HG03039 (cell line): ENCODE data around the gene ZNF777.
A peak's percentile ranks its signal among the peaks of the same experiment; 100 is the strongest.

Experiments used
- ATAC-seq: cut with Tn5 transposase; IDR thresholded peaks from one replicate; pipeline ENCODE4 v1.9.1; 2021; ENCODE audit warnings: mild to moderate bottlenecking, moderate library complexity; ENCODE audit not compliant: unreplicated experiment

Gene ZNF777

GRCh38 chr7:149477494-149478443, 16.9 kb upstream of the ZNF777 start:
- no peak for ATAC-seq

- no peak for ATAC-seq
Measured at GRCh38 chr7:149476791-149477190, 15.9 kb upstream of the ZNF777 start.

- no peak for ATAC-seq
Measured at GRCh38 chr7:149475121-149476045, 14.5 kb upstream of the ZNF777 start.

GRCh38 chr7:149474309-149475120, 13.7 kb upstream of the ZNF777 start:
- no peak for ATAC-seq

GRCh38 chr7:149473251-149473650, 12.4 kb upstream of the ZNF777 start:
- ATAC-seq: no peak

GRCh38 chr7:149471289-149471953, 10.6 kb upstream of the ZNF777 start:
- no peak for ATAC-seq

GRCh38 chr7:149469806-149470205, 8.9 kb upstream of the ZNF777 start:
- ATAC-seq: no peak

GRCh38 chr7:149468208-149468607, 7.3 kb upstream of the ZNF777 start:
- no peak for ATAC-seq

GRCh38 chr7:149467321-149467859, 6.5 kb upstream of the ZNF777 start:
- ATAC-seq: no peak

- ATAC-seq: no peak
Measured at GRCh38 chr7:149466364-149466763, 5.5 kb upstream of the ZNF777 start.

GRCh38 chr7:149463500-149464161, 2.8 kb upstream of the ZNF777 start:
- ATAC-seq: no peak

- no peak for ATAC-seq
Measured at GRCh38 chr7:149462101-149462520, 1.2 kb upstream of the ZNF777 start.

GRCh38 chr7:149459540-149460452, 1.1 kb downstream of the ZNF777 start:
- peak; percentile 32 for ATAC-seq

GRCh38 chr7:149459201-149459539, 1.7 kb downstream of the ZNF777 start:
- ATAC-seq: no peak

- ATAC-seq: no peak
Measured at GRCh38 chr7:149458235-149458634, 2.6 kb downstream of the ZNF777 start.

- ATAC-seq: no peak
Measured at GRCh38 chr7:149457766-149458165, 3.1 kb downstream of the ZNF777 start.

GRCh38 chr7:149456506-149457421, 4.1 kb downstream of the ZNF777 start:
- ATAC-seq: no peak
